GM19452 (cell line): Measurements from ENCODE around the gene PPM1F.

Experiments used
- ATAC-seq: cut with Tn5 transposase; IDR thresholded peaks from one replicate; pipeline ENCODE4 v1.9.1; 2021; ENCODE audit not compliant: unreplicated experiment

The PPM1F gene

DNA sequence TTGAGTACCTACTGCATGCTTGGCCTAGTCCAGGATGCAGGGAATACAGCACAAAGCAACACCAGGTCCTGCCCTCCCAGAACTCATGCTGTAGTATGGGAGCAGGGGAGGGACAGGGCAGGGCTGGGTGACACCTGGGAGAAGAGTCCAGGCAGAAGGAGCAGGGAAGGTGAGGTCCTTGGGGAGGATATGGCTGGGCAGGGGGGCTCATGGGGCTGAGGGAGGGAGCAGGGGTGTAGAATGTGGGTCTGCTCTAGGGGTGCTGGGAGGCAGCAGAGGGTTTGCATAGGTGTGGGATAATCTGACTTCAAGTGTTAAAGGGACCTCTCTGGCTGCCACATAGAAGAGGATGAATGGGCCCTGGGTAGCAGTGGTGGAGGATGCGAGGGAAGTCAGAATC, 25.2 kb upstream of the PPM1F start:
- ATAC-seq = no peak

DNA sequence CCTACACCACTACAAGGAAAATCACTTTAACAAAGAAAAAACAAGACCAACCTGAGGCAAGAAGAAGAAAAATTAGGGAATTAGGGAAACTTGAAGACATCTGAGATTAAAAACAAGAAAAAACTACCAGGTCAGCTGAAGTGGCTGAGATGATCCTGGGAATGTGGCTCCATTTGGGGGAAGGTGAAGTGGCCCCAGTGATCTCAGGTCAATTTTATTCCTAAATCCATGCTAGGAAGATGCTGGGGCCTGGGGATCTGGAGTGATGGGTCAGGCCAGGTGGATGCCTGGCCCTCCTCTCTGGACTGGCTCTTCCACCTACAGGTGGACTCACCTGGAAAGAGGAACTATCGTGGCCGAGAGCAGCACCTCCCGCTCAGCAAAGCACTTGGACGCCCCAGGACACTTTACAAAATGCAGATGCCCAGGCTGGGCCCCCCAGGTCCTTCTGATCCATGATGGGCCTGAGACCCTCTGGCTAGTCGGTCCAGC, 23.3 kb upstream of the PPM1F start:
- no peak for ATAC-seq

DNA sequence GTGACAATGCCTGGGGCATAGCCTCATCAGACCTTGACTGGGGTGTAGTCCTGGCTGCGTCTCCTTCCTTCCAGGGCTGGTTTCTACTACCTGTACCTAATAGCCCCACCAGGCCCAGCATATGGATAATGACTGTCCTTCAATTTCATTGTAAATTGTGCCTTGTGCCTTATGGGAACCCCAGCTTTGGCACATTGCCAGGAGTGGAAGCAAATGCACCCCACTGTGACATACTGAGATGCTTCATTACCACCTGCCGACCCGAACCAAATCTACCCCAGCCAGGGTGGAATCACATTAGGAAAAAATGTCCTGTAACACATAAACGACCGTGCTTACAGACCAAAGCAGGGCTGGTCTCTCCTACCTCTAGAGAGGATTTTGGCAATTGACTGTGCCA, 22.6 kb upstream of the PPM1F start:
- no peak for ATAC-seq

DNA sequence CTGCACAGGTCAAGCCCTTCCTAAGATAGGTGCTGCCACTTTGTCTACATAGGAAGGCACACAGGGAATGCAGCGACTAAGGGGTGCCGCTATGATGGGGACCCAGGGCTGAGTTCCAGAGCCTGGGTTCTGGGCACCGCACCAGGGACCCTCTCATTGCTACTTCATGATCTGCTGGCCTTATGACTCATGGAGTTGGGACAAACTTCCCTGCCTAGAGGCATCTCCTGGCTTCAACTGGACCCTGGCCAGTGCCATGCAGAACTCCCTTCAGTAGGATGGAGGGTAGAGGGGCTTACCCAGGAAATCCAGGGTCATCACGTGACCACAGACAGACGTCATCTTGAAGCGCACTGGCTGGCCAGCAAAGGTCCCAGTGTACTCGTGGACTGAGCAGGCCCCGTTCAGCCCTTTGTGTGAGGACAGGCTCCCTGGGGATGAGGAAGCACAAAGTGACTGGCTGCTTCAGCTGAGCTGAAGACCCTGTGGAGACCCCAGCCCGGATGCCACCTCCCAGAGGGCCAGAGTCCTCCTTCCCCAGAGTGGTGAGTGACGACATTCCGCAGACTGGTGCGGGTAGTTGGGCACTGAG, 21.5 kb upstream of the PPM1F start:
- no peak for ATAC-seq

DNA sequence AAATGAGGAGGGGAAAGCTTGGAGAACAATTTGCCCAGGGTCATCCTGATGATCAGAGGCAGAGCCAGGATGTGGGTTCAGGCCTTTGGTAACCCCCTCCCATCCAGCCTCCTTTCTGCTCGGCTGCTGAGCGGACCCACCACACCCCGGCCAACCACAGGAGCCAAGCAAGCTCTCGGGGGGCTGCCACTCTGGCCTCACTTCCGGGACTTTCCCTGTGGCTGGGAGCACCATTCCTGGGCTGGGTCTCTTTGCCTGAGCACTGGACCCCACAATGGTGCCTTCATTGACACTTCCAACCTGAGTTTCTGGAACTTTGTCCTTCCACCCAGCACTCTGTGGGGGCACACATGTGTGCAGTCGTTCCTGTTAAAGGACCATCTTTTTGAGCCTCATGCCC, 20.2 kb upstream of the PPM1F start:
- no peak for ATAC-seq

DNA sequence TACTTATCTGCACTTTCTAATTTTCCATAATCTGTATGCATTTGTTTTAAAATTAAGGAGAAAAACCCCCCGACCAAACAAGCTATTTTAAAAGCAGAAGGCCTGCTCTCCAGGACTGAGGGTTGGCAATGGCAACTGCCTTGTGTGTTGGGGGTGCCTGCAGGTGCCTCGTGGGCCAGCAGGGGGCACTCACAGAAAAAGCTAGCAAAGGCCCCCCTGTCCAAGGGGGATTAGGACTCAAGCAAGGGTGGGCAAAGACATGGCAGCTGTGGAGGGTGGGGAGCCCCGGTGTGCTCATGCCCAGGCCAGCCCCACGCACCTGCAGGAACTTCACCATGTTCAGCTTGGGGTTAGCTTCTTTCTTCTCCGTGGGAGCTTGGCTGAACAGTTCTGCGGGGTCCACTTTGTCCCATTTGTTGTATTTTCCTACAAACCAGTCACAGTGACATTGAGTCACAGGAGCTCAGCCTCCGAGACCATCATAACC, 19.7 kb upstream of the PPM1F start:
- ATAC-seq = no peak

DNA sequence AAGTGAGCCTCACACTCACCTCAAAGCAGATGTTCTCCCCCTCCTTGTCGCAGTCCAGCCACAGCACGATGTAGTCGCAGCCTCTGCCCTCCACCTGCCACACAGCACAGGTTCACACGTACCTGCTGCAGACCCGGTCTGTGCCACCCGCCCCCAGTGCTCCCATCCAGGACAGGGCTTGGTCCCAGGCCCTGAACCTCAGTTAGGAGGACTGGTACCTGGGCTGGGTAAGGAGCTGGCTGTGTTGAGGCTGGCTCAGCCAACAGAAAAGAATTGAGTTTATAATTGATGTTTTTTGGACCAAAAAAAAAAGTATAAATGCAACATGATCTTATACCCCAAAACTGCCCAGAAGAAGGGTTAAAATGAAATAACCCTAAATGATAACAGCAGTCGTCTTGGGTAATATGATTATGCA, 19.2 kb upstream of the PPM1F start:
- ATAC-seq = no peak

DNA sequence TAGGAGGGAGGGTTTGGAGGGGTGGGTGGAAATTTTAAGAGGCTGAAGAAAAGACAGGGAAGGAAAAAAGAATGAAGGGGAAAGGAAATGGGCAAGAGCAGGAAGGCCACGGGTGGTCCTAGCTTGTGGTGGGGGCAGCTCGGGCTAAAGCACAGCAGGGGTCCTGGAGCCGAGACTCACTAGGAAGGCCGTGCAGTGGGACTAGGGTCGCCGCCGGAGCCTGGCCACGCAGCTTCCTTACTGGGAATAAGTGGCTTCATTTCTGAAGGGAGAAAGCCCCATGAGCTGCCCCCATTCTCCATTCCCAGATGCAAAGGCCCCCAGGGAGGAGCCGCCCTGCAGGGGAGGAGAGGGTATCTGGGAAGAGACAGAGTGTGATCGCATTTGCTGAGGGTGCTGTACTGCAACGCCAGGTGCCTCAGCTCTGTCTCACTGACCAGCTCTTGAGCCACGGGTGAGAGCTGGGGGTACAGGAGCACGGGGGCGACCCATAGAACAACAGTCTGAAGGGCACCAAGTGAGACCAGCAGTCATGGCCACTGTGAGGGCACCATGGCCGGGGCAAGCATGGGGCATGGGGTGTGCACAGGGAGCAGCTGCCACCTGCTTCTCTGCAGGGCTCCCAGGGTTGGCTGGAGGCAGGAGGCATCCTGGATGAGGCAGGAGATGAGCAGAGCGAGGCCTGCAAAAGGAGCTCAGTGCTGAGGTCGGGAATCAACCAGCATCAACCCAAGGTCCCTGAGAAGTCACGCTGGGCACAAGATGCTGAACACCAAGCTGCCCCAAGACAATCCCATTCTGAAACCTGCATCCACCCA, 18.4 kb upstream of the PPM1F start:
- no peak for ATAC-seq

DNA sequence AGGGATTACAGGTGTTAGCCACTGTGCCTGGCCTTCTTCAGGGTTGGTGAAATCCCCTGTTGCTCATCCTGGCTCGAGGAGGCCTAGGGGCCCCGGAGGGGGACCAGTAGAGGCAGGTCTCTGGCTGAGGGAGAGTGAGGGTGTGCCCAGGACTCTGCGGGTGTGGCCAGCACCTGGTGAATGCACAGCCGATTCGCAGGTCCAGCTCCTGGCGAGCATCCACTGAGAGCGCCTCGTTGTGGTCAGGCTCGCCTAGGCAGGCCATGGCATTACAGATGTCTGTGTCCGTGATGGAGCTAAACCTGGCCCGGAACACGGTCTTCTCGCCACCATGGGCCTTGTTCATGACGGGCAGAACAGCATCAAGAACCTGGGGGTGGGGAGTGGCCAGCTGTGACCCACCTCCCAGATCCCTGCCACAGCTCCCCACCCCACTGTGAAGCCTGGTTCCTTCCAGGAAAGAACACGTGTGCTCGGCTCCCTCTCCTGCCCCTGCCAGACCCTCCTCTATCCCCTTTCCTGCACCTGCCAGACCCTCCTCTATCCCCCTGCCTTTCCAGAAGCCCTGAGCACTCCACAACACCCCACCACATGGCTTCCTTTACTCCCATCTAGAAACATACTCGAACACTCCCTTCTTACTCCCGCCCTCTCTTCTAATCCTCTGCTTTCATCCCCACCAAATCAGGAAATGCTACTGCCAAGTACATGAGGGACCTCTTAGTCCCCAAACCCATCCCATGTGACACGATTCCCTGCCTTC, 17.6 kb upstream of the PPM1F start:
- no peak for ATAC-seq

DNA sequence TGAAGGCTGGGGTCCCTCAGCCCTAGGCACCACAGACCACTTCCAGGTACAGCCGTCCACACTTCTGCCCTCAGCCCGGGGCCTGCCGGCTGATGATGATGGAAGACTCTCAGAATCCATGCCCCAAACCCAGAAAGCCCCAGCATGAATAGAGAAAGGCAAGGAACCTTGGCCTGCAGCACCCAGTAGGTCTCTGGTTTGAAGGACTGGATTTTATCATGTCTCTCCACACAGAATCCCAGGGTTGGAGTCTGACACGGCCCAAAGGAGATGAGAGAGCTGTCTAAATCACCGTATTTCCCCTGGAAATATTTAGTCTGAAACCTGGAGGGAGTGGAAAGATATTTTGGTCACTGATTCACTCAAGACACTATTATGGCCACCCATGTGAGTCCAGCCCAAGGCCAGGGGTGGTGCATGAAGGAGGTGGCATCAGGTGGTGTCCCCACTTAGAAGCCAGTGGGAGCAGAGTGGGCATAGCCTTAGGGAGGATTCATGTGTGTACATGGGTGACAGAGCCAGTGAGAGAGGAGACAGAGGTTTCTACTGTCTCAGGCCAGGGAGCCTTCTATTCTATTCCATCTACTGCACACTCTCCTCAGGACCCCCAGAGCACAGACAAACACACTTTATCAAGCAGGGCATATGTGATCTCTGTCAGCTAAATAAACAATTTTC, 15.9 kb upstream of the PPM1F start:
- no peak for ATAC-seq

DNA sequence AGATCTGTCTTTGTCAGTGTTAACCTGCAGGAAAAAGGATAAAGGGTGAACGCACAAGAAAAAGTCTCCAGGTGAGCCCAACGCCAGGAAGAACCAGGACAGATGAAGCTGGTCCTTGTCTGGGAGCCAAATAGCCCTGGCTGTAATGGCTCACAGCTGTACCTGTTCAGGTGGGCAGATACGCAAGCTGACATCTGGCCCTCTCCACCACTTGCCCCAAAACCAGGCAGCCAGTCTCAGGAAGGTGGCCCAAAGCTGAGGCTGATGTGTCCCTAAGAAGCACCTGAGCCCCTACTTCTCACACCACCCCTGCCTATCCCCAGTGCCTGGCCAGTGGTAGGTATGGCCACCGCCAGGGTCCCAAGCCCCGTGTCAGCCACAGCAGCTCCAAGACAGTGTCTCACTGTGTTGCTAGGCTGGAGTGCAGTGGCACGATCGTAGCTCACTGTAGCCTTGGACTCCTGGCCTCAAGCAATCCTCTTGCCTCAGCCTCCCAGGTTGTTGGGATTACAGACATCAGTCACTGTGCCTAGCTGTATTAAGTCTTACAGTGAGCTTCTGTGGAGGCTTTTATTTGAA, 15.1 kb upstream of the PPM1F start:
- no peak for ATAC-seq

DNA sequence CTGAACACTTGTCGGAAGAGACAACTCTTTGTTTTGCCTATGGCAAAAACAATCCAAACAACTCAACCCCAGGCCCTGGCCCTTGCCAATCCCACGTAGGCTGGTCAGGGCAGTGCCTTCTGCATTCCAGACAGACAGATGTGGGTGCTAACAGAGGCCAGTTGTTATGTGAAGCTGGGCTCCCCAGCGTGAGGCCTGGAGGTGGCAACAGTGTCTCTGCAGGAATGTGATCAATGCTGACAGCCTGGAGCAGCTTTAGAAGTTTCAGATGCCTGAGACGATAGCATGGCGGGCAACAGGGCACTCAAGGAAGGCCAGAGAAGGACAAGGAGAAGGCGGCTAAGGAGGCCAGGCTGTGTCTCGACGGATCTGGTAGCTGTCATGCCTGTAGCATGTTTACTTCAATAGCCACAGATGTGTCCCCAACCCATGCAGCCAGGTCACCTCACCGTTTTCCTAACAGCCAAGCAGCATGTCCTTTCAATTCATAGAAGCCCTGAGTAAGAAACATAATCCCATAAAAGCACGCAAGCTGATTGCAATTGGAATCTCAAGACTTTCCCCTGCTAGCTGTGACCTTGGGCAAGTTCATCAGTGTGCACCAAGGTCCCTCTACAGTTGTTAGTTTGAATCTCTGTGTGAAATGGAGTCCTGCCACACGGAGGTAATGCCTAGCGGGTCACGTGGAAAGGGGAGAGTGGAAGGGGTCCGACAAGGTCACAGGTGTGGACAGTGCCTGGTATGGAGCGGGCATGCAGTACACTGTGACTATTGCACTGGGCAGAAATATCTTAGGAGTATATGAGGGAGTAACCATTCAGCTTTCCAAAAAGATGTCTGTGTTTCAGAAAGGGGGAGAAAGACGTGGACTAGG, 14.2 kb upstream of the PPM1F start:
- no peak for ATAC-seq

DNA sequence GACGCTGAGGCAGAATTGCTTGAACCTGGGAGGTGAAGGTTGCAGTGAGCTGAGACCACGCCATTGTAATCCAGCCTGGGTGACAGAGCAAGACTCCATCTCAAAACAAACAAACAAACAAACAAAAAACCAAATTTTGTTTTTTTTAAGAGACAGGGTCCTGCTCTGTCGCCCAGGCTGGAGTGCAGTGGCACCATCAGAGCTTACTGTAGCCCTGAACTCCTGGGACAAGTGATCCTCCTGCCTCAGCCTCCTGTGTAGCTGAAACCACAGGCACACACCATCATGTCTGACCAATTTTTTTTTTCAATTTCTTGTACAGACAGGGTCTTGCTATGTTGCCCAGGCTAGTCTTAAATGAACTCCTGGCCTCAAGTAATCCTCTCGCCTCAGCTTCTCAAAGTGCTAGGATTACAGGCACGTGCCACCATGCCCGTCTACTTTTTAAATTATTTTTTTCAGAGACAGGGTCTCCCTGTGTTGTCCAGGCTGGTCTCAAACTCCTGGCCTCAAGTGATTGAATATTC, 13.2 kb upstream of the PPM1F start:
- ATAC-seq = no peak

DNA sequence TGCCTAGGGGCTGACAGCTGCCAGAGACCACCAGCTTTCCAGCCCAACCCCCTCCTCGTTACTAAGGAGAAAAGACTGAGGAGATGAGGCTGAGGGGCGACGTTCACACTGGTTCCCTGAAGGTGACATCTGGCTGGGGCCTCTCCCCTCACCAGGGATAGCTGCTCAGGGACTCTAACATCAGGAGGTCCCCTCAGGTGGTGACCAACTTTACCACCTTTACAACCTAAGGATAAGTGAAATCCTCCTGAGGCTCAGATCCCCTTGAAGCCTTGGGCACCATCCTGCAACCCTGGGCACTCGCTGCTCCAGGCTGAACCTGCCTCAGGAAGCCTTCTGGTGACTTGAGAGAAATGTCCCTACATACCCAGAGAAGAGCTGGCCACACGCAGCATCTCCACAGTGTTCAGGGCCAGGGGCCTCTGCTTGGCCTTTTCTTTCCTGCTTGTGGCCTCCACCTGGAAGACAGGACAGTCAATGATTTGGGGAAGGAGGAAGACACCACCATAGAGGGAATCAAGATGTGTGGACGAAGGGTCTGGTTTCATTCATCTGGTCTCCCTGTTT, 12.4 kb upstream of the PPM1F start:
- no peak for ATAC-seq

DNA sequence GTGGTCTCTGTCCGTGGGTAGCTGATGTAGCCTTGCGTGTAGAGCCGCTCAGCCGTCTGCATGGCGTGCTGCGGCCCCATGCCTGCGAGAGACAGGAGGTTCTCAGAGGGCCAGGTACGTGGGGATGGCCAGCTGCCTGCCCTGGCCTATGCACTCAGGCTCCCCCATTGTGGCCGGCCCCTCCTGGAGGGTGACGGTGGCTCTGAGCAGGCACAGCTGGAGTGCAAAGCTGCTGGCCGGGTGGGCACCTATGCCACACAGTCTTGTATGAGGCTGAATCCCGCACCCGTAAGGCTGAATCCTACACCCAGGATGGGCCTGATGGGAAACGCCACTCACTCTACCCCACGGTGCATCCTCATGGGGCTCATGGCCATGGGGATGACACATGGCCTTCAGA, 11.6 kb upstream of the PPM1F start:
- ATAC-seq = no peak

DNA sequence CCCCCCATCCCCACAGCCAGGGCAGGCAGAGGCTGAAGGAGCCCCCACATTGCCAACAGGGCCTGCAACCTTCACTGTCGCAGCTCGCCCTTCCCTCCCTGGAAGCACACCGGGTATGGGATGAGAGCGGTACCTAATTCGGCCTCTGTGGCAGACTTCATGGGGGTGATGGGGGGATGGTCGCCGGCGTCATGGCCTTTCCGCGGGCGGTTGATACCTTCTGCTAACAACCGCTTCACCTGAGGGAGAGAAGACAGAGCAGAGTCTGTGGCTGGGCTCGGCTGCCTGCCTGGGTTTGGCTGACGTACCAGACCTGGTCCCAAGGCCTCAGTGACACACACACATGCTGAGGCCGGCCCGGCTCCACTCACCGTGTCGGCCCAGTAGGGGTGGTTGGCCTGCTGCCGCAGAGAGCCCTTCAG, 11.2 kb upstream of the PPM1F start:
- ATAC-seq = no peak

DNA sequence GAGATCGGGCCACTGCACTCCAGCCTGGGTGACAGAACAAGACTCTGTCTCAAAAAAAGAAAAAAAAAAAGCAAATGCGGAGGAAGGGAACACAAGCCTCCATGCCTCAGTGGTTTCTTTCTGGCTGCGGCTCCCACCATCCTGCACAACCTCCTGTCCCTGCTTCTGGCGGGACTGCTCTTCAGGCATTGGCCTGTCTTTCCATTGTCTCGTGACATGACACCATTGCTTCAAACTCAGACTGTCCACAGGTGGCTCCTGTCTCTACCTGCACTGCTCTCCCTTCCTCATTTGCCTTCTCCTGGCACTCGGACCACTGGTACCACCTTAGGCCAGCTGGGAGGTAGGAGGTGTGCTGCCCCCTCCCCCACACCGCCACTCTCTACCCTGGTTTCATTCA, 10.6 kb upstream of the PPM1F start:
- ATAC-seq = no peak

DNA sequence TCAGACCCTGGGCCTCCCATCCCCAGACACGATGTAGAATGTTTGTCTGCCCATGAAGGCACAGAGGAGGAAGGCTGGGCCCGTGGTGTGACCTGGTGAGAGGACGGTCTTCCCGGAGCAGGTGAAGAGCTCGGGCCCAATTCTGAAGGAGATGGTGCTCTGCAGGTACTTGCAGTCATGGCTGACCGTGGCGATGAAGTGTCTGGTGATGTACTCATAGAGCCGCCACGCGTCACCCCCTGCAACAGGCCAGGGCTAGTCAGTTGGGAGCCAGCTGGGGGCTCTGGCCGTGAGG, 10.0 kb upstream of the PPM1F start:
- ATAC-seq = no peak

DNA sequence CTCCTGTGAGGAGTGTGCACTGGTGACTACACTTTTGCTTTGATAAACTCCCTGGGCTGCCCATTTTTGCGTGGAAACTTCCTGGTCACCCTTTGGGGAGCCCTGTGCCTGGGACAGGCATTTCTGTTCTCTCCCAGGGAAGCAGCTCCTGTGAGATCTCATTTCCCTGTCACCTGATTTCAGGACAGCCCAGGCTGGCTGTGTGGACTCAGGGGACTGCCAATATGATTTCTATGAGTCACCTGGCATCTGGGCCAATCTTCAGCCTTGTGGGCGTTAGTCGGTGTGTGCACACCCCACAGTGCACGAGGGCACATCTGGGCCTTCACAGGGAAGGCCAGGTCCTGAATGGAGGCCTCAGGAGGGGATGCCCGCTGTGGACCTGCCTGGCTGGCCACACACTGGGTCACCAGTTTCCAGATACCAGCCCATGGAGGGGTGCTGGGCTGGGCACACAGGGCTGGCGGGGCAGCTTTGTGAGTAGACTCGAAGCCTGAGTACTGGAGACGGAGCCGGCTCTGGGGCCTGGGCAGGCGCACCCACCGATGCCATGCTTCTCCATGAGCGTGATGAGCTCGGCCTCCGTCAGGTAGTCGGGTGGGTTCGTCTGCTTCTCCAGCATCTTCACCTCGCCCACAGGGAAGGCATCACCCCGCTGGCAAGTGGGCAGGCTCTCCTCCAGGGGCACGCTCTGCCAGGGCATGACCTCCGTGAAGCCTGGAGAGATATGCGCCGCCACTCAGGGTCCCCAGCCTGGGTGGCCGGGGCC, 9.4 kb upstream of the PPM1F start:
- no peak for ATAC-seq
